OCI-LY7 (cell line): ENCODE results near the gene PTX4.

Source experiments
- EZH2phosphoT487 ChIP-seq: fragments of 200-600 bp; sonication (generic); IDR thresholded peaks from 2 replicates; pipeline ENCODE4 v1.6.1; 2018; ENCODE audit warnings: low read depth, borderline replicate concordance, mild to moderate bottlenecking, mixed run types, antibody characterized with exemption, low read length, moderate library complexity, mixed read lengths
- TF ChIP-seq, protein P1 (sequence below): fragments of 200-600 bp; sonication (generic); conservative IDR thresholded peaks from 2 replicates; pipeline ENCODE4 v1.5.1; 2014; ENCODE audit warnings: mild to moderate bottlenecking, antibody characterized with exemption, low read length, moderate library complexity, mixed read lengths

DNA sequence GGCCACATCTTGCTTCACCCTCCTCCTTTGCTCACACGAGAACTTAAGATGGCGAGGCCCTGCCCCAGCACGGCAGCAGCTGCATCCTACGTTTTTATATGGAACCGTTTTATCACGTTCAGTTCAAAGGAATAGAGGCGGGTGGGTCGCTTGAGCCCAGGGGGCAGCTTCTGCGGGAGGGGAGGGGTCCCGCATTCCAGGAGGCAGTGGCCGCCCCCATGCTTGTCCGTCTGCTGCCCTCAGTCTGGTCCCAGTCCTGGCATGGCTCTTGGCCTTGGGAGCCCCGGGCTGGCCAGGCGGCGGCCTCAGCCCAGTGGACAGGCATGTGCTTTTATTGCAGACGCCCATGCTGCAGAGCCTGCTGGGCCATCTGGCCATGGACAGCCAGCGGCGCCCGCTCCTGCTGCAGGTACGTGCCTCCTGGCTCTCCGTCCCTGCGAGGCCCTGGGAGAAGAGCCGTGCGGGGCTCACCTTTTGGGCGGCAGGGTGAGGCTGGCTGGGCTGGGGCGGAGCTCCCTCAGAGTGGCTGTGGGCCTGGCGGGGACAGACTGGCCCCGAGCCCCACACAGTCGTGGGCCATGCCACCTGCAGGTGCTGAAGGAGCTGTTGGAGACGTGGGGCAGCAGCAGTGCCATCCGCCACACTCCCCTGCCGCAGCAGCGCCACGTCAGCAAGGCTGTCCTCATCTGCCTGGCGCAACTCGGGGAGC lies 11.2 kb upstream of the PTX4 start:
- TF ChIP-seq, protein P1, sequence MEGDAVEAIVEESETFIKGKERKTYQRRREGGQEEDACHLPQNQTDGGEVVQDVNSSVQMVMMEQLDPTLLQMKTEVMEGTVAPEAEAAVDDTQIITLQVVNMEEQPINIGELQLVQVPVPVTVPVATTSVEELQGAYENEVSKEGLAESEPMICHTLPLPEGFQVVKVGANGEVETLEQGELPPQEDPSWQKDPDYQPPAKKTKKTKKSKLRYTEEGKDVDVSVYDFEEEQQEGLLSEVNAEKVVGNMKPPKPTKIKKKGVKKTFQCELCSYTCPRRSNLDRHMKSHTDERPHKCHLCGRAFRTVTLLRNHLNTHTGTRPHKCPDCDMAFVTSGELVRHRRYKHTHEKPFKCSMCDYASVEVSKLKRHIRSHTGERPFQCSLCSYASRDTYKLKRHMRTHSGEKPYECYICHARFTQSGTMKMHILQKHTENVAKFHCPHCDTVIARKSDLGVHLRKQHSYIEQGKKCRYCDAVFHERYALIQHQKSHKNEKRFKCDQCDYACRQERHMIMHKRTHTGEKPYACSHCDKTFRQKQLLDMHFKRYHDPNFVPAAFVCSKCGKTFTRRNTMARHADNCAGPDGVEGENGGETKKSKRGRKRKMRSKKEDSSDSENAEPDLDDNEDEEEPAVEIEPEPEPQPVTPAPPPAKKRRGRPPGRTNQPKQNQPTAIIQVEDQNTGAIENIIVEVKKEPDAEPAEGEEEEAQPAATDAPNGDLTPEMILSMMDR = no peak
- TF ChIP-seq EZH2phosphoT487 = no peak
